Choroid plexus epithelial cell (primary cell): ENCODE measurements around the gene FUT3.
"Not testable (repeated sequence)": the region's sequence is repeated elsewhere in the genome, so short reads cannot be mapped to it uniquely, and the experiment has no call there.

Source experiments
- DNase-seq: peaks from one replicate; pipeline ENCODE4 v3.0.0-alpha.2; 2010; ENCODE audit warnings: low read depth
- H3K4me3 ChIP-seq: 2 replicates; pipeline ENCODE4 v1.5.1; 2011; ENCODE audit warnings: low read depth, mild to moderate bottlenecking, control low read depth, low read length, moderate library complexity
- CTCF ChIP-seq: conservative IDR thresholded peaks from 2 replicates; pipeline ENCODE4 v1.5.1; 2011; ENCODE audit warnings: low read depth, mild to moderate bottlenecking, control low read depth, inconsistent platforms, low read length, moderate library complexity

The FUT3 gene

GRCh38 chr19:5843295-5843927 is 7.8 kb downstream of the FUT3 start:
- H3K4me3 ChIP-seq, result no peak overlapping the region
- TF ChIP-seq CTCF, result no peak
- DNase-seq, result no peak

- not testable (repeated sequence) for H3K4me3 ChIP-seq, DNase-seq
These were observed 9.5 kb downstream of the FUT3 start for GRCh38 chr19:5841735-5842111.

- DNase-seq, result no peak
- no peak for TF ChIP-seq CTCF
- H3K4me3 ChIP-seq, result no peak within 1 kb of the TSS
These were observed 11.9 kb downstream of the FUT3 start, which contains the start of gene FUT6 for GRCh38 chr19:5839065-5840017. TSS of gene FUT6 (minus strand) at chr19:5839702. CDS start at chr19:5832567, 7,135 bp downstream.

GRCh38 chr19:5838353-5839064 is 12.7 kb downstream of the FUT3 start:
- no peak for TF ChIP-seq CTCF
- no peak overlapping the region for H3K4me3 ChIP-seq
- no peak for DNase-seq

GRCh38 chr19:5837761-5838352 is 13.4 kb downstream of the FUT3 start:
- no peak overlapping the region for H3K4me3 ChIP-seq
- no peak for DNase-seq
- TF ChIP-seq CTCF, result no peak

- TF ChIP-seq CTCF, result no peak
- DNase-seq, result no peak
- H3K4me3 ChIP-seq, result no peak overlapping the region
These were observed 18.6 kb downstream of the FUT3 start for GRCh38 chr19:5832527-5833216.

- no peak for TF ChIP-seq CTCF
- DNase-seq, result no peak
- no peak overlapping the region for H3K4me3 ChIP-seq
These were observed 19.2 kb downstream of the FUT3 start for GRCh38 chr19:5832061-5832460.
